ENCODE measurements around the gene PRR20G. TPM values are rescaled to one million over a fixed set of nuclear protein-coding genes. Genes with fewer than 3 reads are reported as not detected.
A peak's percentile ranks its signal among the peaks of the same experiment; 100 is the strongest.
"Not testable (repeated sequence)": the region's sequence is repeated elsewhere in the genome, so short reads cannot be mapped to it uniquely, and the experiment has no call there.

The PRR20G gene
- total RNA-seq, 1 donor from 2014 or later, result not detected

DNA sequence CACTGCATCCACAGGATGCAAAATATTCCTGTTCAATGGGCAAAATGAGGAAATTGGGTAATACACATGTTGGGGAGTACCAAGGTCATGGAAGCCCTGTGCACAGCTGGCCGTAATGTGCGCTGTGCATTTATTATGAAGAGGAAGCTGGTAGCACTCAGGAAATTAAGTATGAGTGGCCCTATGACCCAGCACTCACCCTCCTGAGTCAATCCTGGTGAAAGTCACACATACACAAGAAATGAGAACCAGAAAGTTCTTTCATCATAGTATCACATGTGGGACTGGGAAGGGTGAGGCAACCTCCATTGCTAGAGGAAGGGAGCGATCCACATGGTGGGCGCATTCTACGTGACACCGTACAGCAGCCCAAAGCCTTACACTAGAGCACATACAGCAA is 11.4 kb upstream of the PRR20G start:
- DNase-seq (ENCODE audit: low read depth), result no peak

DNA sequence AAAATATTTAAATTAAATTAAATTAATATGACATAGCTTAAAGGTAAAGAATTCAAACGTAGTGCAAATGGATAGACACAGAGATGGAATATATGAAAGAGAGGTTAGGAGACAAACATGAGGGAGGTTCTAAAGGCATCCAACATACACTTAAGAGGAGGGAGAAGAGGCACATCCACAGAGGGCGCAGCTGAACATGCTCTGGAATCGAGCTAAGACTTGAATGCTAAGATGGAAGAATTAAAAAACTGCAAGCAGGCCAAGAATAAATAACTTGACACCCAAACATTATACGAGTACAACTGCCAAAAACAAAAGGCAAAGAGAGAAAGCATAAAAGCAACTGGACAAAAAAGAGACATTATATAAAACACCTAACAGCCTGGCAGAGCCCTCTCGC is 9.1 kb upstream of the PRR20G start:
- DNase-seq (ENCODE audit: low read depth), result no peak

GRCh38 chr3:127296166-127296565 is 8.3 kb upstream of the PRR20G start:
- DNase-seq (ENCODE audit: low read depth), result no peak

GRCh38 chr3:127293650-127294049 is 5.8 kb upstream of the PRR20G start:
- not testable (repeated sequence) for DNase-seq (ENCODE audit: low read depth)

GRCh38 chr3:127291611-127292010 is 3.8 kb upstream of the PRR20G start:
- no peak for DNase-seq (ENCODE audit: low read depth)

GRCh38 chr3:127291114-127291513 is 3.3 kb upstream of the PRR20G start:
- DNase-seq (ENCODE audit: low read depth), result no peak

- peak; percentile 2 for DNase-seq (ENCODE audit: low read depth)
These were observed 2.1 kb upstream of the PRR20G start for GRCh38 chr3:127289706-127290575.

- no peak for DNase-seq (ENCODE audit: low read depth)
These were observed 1.3 kb upstream of the PRR20G start for GRCh38 chr3:127288921-127289705.

GRCh38 chr3:127288343-127288742 is 497 bp upstream of the PRR20G start:
- DNase-seq (ENCODE audit: low read depth), result no peak

- peak; percentile 40 for DNase-seq (ENCODE audit: low read depth)
These were observed 1.2 kb downstream of the PRR20G start for GRCh38 chr3:127286571-127287140.

GRCh38 chr3:127284258-127284657 is 3.6 kb downstream of the PRR20G start:
- DNase-seq (ENCODE audit: low read depth), result no peak

- no peak for DNase-seq (ENCODE audit: low read depth)
These were observed 10.3 kb downstream of the PRR20G start for GRCh38 chr3:127277561-127277960.

DNA sequence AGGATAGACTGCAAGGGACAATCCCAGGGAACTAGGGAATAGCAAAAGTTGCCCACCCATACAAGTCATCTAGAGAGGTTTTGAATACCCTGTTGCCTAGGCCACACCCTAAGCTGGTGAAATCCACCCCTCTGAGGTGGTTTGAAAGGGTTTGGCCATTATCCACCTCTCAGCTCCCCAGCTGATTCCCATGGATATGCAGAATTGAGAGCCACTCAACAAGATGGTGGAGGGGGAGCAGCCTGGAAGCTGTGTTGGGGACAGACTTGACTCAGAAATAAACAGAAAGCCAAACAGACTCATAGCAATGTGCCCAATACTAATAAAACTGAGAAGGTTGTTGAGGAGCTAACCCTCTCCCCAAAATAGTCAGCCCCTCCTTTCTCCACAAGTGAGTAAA is 10.9 kb downstream of the PRR20G start:
- no peak for DNase-seq (ENCODE audit: low read depth)

DNA sequence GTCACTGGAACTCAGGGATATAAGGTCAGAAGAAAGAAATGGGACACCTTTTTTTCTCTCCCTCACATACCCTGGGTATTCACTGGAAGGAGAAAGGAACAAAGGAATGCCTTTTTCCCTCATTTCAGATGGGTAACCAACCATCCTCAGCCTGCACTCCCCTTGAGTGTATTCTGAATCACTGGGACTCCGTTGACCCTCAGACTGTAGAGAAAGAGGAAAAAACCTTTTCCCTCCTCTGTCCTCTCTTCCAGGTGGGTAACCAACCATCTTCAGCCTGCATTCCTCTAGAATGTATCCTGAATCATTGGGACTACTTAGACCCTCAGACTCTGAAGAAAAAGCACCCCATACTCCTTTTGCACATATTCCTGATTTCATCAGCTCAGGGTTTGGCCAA is 11.4 kb downstream of the PRR20G start:
- no peak for DNase-seq (ENCODE audit: low read depth)

DNA sequence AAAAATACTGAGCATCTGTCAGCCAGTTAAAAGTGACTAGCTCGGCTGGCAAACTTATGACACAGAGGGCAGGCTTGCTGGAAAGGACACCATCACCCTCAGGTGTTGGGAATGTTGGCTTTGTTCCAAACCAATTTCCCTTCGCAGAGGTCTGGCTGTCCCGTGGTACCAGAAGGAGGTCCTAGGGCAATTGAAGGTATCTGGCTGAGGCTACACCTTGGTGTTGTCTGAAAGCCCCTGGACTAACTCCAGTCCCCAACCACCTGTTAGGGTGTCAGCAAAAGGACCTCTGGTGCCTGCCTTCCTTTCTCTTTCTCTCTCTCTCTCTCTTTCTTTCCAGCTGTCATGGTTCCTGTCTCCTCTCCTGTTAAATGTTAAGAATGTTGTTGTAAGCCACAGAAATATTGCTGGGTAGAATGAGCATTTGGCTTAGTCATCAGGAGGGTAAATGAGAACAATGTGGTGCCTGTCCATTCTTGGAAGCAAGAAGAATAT is 12.5 kb downstream of the PRR20G start:
- DNase-seq (ENCODE audit: low read depth), result peak; percentile 70

DNA sequence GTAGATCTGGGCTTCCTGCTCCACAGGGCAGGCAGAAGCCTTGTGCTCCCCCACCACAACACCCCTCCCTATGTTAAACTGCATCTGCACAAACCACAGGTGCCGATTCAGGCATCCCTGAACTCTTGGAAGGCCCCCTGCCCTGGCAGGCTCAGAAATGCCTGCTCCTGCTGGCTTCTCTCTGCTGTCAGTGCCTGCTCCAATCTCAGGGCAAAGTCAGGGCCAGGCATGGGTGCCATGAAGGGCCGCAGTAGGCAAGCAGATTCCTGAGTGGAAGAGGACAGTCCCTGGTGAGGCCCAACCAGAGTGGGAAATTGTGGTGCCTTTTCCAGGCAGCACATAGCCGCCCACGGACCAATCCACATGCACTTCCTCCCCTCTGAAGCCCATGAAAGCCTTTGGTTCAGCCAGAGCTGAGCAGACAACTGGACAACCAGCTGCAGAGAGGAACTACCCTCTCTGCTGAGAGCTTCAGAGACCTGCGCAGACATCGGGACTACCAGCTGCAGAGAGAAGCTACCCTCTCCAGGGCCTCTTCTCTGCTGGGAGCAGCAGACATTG is 13.6 kb downstream of the PRR20G start:
- no peak for DNase-seq (ENCODE audit: low read depth)

GRCh38 chr3:127273206-127273605 is 14.6 kb downstream of the PRR20G start:
- DNase-seq (ENCODE audit: low read depth), result no peak

GRCh38 chr3:127266186-127266585 is 21.7 kb downstream of the PRR20G start:
- DNase-seq (ENCODE audit: low read depth), result no peak

DNA sequence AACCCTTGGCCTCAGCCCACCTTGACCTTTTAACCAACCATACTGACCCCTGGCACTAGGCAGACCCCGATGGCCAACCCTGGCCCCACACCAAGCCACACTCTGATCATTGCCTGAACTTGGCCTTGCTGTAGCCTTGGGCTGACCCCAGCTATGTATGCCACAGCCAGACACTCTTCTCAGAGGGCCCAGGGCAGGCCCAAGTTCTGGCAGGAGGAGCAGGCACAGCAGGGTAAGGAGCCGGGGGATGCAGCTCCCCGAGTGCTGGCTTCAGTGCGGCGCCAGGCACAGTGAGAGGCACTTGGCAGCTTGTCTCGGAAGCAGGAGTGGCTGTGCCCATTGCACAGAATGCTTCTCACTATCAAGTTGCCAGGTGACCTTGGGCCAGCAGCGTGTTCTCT is 22.3 kb downstream of the PRR20G start:
- DNase-seq (ENCODE audit: low read depth), result no peak

DNA sequence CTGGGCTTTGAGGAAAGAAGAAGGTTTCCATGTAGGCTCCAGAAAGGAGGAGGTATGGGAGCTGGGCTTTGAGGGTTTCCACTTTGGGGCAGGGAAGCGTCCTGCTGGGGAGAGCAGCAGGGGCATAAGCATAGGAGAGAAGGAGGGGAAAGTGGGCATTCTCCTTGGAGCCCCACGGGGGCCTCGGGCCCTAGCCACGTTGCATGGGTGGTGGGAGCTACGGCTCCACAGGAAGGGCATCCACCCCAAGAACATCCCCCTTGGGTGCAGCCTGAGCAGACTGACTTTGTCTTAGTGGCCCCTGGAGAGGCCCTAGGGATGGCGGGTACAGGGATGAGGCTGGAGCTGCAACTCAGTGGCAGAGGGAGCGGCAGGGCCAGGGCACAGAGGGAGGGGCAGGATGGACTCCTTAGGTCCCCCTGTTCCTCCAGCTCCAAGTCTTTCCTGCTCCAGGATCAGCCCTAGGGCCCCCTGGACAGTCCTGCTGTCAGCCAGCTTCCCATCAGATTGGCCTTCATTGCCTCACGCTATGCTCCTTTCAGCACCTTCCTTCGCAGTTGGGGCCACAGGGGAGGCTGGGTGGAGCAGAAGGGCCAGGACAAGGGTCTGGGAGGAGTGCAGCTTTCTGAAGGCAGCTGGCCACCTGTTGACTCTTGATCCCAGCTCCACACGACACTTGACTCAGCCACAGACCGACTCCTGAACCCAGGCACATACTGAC is 22.9 kb downstream of the PRR20G start:
- DNase-seq (ENCODE audit: low read depth), result no peak

DNA sequence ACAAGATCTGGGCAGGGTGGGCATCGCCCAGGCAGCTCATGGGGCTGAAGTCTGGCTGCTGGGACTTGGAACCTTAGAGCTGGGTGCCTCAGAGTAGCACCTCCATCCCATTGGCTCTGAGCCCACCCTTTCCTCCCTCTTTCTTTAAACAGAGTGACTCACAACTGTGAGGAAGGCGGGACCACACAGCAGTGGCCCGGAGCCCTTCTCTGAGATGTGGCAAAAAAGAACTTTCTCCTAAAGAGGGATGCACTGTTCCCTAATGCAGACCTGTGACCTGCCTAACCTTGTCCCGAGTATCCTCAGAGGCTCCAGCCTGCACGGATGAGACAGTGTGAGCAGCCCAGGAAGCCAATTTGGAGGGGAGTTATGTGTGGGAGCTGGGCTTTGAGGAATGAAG is 23.6 kb downstream of the PRR20G start:
- no peak for DNase-seq (ENCODE audit: low read depth)
